ENCODE measurements around the gene MZT2B. TPM values are rescaled to one million over a fixed set of nuclear protein-coding genes. Genes with fewer than 3 reads are reported as not detected.
"Not testable (repeated sequence)": the region's sequence is repeated elsewhere in the genome, so short reads cannot be mapped to it uniquely, and the experiment has no call there.

Gene MZT2B, protein sequence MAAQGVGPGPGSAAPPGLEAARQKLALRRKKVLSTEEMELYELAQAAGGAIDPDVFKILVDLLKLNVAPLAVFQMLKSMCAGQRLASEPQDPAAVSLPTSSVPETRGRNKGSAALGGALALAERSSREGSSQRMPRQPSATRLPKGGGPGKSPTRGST
- polyA plus RNA-seq (ENCODE audit: insufficient read length in 10 of 10), result 100 to 1,000 TPM in 6 of 10 donors, 10 to 100 TPM in 4; 67.7 to 194 (median 110) TPM
- long read RNA-seq, donor 1, transcript MZT2B-206 (2 exons, 480 nt), result minor isoform, 12 of 175 reads
- long read RNA-seq, donor 1, transcript MZT2B-201 (3 exons, 933 nt), result major isoform, 145 of 175 reads
- long read RNA-seq, donor 1, transcript MZT2B-202 (4 exons, 769 nt), result minor isoform, 6 of 175 reads
- long read RNA-seq, donor 1, partial matches to known transcripts, result 7 of 175 reads
- long read RNA-seq, donor 1, other reads (novel, unspliced or antisense), result 0 of 175 reads
- long read RNA-seq, donor 2, transcript MZT2B-206 (2 exons, 480 nt), result minor isoform, 8 of 99 reads
- long read RNA-seq, donor 2, transcript MZT2B-201 (3 exons, 933 nt), result major isoform, 82 of 99 reads
- long read RNA-seq, donor 2, partial matches to known transcripts, result 0 of 99 reads
- long read RNA-seq, donor 2, other reads (novel, unspliced or antisense), result 0 of 99 reads
- long read RNA-seq, donor 3, partial matches to known transcripts, result 0 of 1 reads
- long read RNA-seq, donor 3, other reads (novel, unspliced or antisense), result 0 of 1 reads
- long read RNA-seq, donor 4, transcript MZT2B-201 (3 exons, 933 nt), result major isoform, 118 of 145 reads
- long read RNA-seq, donor 4, transcript MZT2B-204 (2 exons, 401 nt), result minor isoform, 7 of 145 reads
- long read RNA-seq, donor 4, transcript MZT2B-207 (2 exons, 583 nt), result minor isoform, 5 of 145 reads
- long read RNA-seq, donor 4, transcript MZT2B-206 (2 exons, 480 nt), result minor isoform, 7 of 145 reads
- long read RNA-seq, donor 4, partial matches to known transcripts, result 0 of 145 reads
- long read RNA-seq, donor 4, other reads (novel, unspliced or antisense), result 0 of 145 reads
- long read RNA-seq, donor 5, transcript MZT2B-205 (3 exons, 435 nt), result minor isoform, 8 of 225 reads
- long read RNA-seq, donor 5, transcript MZT2B-203 (3 exons, 455 nt), result minor isoform, 7 of 225 reads
- long read RNA-seq, donor 5, transcript MZT2B-201 (3 exons, 933 nt), result major isoform, 185 of 225 reads
- long read RNA-seq, donor 5, transcript MZT2B-206 (2 exons, 480 nt), result minor isoform, 17 of 225 reads
- long read RNA-seq, donor 5, partial matches to known transcripts, result 0 of 225 reads
- long read RNA-seq, donor 5, other reads (novel, unspliced or antisense), result 0 of 225 reads
- long read RNA-seq, donor 6, transcript MZT2B-201 (3 exons, 933 nt), result major isoform, 146 of 171 reads
- long read RNA-seq, donor 6, transcript MZT2B-206 (2 exons, 480 nt), result minor isoform, 11 of 171 reads
- long read RNA-seq, donor 6, transcript MZT2B-204 (2 exons, 401 nt), result minor isoform, 8 of 171 reads
- long read RNA-seq, donor 6, partial matches to known transcripts, result 0 of 171 reads
- long read RNA-seq, donor 6, other reads (novel, unspliced or antisense), result 0 of 171 reads
- long read RNA-seq, donor 7, transcript MZT2B-201 (3 exons, 933 nt), result major isoform, 82 of 103 reads
- long read RNA-seq, donor 7, partial matches to known transcripts, result 8 of 103 reads
- long read RNA-seq, donor 7, other reads (novel, unspliced or antisense), result 0 of 103 reads
- long read RNA-seq, donor 8, transcript MZT2B-201 (3 exons, 933 nt), result major isoform, 110 of 141 reads
- long read RNA-seq, donor 8, transcript MZT2B-206 (2 exons, 480 nt), result minor isoform, 11 of 141 reads
- long read RNA-seq, donor 8, transcript MZT2B-204 (2 exons, 401 nt), result minor isoform, 6 of 141 reads
- long read RNA-seq, donor 8, partial matches to known transcripts, result 10 of 141 reads
- long read RNA-seq, donor 8, other reads (novel, unspliced or antisense), result 0 of 141 reads
- long read RNA-seq, donor 9, transcript MZT2B-201 (3 exons, 933 nt), result major isoform, 16 of 25 reads
- long read RNA-seq, donor 9, transcript MZT2B-206 (2 exons, 480 nt), result minor isoform, 5 of 25 reads
- long read RNA-seq, donor 9, partial matches to known transcripts, result 0 of 25 reads
- long read RNA-seq, donor 9, other reads (novel, unspliced or antisense), result 0 of 25 reads

DNA sequence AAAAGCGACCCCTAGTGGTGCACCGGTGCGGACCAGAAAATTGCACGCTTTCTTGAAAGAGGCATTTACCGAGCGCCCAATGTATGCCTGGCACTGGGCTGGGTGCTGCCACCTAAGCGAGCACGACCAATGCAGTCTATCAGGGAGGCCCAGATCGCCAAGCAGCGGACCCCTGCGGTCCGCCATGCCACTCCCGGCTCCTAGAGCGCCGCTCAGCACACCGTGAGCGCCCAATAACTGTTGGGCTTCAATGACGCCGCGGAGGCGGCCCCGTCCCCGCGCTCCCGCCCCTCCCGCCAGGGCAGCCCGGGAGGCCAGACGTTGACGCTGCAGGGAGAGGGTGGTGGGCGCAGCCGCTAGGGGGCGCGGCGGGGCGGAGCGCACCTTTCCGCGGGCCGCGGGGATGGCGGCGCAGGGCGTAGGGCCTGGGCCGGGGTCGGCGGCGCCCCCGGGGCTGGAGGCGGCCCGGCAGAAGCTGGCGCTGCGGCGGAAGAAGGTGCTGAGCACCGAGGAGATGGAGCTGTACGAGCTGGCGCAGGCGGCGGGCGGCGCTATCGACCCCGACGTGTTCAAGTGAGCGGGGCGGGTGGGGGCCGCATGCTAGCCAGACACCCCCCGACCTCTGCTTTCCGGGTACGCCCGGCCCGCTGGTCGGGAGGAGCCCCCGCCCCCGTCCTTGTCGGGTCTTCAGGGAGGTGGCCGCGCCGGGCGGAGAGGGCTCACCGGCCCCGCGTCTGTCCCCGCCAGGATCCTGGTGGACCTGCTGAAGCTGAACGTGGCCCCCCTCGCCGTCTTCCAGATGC, at the start of gene MZT2B:
Gene MZT2B, plus strand, starts transcription at position 383 of the 803 bp plus-strand sequence. Its CDS starts 21 bp downstream, at position 404.
- DNase-seq, result peak; percentile 83 to 95 (median 90)

DNA sequence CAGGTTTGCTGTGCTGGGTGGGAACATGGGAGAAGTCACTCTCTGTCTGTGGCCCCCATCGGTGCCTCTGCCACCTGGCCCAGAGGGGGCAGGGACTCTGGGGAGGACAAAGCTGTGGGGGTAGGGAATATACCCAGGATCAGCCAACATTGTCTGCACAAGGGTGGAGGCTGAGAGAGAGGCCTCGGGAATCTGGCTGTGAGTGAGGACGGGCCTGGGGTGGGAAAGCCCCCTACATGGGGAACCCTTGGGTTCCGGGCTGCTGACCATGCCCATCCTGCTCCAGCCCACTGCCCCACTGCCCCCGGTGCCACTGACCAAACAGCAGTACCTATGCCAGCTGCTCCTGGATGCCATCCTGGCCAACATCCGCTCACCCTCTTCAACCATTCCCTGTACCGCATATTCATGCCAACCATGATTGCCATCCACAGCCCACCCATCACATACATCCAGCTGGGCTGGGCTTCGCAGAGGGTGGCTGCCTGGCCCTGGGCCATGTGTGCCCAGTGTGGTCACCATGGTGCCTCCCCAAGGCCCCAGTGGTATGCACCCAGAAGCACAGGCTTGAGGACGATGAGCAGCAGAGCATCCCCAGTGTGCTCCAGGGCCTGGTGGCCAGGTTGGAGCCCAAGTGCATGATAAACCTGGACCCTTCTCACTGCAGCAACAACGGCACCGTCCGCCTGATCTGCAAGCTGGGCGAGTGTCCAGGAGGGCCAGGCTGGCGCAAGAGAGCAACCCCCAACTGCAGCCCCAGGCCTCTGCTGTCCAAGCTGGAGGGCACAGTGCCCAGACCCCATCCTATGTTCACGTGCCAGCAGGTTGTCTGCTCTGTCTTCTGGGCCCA, 46.1 kb upstream of the MZT2B start:
- DNase-seq, result no peak

DNA sequence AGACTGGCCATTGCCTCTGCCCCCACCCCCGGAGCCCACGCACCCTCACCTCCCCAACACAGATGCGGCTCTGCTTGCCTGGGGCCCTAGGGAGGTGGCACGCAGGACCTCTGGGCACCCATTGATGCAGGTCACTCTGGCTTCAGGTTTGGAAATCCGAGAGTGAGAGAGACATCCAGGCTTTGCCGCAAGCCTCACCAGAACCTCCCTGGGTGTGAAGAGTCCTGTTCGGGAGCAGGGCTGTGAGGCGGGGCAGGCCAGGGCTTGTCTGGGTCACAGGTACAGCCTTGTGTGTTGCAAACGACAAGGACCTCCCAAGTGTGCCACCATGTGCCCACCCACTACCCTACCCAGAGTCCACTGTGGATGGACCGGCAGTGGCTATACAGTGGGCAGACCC, 45.5 kb upstream of the MZT2B start:
- DNase-seq, result not testable (repeated sequence)

DNA sequence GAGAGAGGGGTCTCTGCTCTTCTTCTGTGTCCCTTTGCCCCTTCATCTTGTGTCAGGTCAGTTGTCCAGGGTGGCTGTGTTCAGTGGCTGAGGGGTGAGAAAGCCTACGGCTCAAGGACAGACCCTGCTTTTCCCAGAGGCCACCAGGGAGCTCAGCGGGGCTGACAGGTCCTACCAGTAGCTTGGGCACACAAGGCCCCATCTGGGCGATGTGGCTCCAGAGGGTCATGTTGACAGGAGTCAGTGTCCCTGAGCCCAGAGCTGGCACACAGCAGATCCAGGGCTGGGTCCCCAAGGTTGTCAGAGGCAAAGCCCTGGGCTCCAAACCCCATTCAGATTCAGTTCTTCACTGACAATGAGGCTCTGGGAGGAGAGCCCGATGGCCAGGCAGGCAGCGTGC, 44.9 kb upstream of the MZT2B start:
- not testable (repeated sequence) for DNase-seq

DNA sequence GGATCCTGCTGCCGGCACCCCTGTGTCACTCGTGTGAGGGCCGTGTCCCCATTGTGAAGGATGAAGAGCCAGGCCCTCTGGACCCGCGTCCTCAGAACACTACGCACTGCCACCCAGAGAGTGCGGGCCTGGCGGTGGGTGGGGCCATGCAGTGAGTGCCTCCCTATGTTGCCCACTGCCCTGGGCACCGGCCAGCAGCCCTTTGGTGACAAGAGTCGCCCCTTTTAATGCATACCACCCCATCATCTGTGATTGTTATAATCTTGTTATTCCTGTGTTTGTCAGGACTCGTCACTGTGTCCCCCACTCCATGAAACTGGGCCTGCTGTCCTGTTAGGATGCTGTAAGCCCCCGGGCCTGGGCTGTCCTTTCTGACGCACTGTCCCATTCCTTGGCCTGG, 43.7 kb upstream of the MZT2B start:
- DNase-seq, result not testable (repeated sequence)

DNA sequence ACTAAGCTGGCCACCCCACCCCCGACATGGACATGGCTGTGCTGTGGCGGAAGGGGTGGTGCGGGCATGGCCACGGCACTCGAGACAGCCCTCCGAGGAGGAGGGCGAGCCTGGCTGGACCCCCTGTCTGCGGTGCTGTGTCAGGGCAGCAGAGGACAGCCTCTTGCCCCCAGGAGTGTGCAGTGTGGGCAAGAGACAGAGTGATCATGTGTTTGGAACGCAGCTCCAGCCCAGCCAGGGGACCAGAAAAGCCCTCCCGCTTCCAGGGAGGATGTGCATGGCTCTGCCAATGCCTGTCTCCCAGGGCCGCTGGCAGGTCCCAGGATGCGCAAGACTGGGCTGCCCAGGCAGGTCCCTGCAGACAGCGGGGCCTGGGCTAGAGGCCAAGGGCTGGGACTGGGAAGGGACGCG, 43.2 kb upstream of the MZT2B start:
- DNase-seq, result not testable (repeated sequence)

DNA sequence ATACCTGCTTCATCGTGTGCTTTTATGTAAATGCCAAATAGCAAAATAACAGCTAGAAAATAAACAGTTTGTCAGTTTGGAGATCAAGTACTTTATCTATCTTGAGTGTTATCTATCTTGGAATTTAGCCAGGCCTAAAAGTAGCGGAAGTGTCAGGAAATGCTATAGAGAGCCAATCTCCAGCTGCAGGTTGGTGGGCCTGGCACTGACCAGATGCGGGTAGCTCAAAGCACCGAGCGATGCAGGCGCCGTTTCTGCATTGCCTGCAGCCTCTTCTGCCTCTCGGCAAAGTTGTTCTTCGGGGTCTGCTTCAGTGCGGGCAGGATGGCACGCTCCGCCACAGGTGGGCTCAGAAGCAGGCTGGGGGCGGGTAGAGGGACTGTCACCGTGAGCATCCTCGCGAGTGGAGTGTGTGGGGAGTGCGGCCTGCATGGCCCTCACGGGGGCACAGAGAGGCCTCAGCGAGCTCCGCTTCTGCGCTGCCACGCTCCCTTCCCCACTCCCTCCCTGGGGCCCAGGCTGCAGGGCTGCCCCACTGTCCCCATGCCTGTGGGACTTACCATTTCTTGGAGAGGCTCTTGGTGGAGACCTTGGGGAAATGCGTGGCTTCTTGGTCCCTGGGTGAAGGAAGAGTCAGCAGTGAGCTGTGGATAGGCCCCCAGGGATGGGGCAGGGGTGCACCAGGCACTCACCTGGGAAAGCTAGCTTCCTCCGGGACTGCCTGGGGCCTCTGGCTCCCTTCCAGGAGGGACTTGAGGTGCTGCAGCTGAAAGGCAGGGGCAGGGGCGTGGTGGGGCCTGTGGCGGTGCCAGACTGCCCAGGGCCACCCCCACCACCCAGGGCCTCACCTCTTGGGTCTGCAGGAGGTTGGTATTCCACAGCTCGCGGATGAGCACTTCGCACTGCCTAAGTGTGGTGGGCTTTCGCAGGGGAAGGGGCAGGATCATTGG, 42.5 kb upstream of the MZT2B start:
- DNase-seq, result not testable (repeated sequence)

DNA sequence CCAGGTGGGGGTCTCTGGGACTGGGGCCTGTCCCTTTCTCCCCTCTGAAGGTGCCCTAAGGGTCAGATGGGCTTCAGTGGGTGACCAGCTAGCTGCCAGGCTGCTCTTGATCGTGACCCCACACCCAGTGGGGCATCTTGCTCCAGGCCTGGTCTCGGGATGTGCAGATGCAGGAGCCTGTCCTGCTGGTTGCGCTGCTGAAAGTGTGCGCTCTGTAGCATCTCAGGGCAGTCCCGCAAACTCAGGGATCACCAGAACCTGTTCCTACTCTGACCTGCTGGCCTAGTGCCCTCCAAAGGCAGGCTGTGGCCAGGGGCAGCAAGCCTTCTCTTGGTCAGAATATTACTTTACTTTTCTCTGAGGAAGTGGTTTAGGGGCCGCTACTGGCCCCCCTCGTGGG, 41.5 kb upstream of the MZT2B start:
- not testable (repeated sequence) for DNase-seq

DNA sequence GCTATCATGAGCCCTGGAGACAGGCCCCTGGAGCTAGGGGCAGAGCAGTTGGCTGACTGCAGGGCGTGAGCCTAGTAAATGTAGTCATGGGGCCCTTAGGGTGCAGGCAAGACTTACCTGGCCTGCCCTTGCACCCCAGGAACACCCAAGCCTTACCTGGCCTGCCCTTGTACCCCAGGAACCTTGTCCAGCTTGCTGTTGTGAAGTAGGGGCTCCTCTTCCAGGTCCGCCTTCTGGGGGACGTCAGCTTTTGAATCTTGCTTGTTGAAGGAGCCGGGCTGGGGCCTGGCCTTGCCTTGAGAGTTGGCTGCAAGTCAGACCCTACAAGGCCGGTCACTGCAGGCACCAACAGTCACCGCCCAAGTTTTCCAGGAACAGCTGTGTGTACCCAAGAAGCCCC, 41.1 kb upstream of the MZT2B start:
- DNase-seq, result not testable (repeated sequence)

DNA sequence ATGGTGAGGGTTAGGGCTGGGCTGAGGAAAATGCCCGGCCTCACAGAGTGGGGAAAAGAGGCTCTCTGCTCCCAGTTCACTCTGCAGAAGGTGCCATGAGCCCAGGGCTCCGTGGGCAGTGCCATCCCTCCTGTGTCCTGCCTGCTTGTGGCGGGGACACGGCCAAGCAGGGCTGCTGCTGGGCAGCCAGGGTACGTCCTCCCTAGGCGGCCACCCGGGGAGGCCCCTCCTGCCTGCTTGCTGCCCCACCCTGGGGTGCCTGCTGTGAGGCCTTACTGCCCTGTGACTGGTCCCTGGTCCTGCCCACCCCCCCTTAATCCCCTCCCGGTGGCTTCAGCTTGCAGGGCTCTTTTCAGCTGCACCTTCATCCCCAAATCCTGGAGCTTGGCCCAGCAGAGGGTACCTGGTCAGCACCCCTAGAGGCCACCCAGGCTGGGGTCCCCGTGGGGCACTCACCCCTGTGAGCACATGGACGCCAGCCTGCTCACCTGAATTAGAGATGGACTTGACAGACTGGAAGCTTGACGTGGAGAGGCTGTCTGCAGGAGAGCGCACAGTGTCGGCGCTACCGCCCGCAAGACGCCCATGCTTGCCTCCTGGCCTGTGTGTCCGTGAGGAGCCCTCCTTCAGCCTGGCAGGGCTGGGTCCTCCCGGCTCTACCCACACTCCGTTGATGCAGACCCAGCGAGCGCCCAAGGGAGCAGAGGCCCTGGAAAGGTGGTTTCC, 40.3 kb upstream of the MZT2B start:
- not testable (repeated sequence) for DNase-seq

DNA sequence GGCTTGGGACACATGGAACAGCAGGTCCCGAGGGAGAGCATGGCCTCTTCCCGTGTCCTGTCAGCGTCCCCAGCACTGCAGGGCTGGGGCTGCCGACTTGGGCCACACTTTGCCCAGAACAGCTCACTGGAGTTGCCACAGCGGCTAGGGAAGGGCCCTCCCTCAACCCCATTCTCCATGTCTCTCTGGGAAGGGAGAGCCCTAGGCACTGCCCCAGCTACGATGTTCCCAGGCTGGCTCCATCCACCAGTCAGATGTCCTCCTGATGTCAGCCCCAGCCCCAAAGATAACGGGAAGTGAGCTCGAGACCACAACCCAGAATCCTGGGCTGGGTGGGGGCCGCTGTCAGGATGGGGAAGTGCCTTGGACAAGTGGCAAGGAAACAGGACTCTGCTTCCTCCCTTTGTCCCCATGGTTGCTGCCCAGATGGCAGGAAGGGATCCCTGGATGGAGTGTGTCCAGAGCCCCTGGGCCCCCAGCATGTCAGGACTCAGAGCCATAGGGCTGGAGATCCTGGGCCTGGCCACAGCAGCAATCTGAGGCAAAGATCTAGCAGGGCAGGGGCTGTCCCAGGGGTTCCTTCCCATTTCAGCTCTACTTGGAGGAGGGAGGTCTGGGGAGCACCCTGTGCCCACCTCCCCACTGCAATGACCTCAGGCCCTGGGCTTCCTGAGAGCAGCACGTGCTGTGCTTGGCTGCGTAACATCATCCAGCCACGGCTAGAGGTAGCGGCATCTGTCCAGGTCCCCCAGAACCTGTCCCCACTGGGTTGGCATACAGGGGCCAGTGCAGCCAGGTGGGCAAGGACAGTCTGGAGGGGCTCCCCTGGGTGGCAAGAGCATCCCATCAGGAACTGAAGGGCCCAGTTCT, 39.4 kb upstream of the MZT2B start:
- not testable (repeated sequence) for DNase-seq

DNA sequence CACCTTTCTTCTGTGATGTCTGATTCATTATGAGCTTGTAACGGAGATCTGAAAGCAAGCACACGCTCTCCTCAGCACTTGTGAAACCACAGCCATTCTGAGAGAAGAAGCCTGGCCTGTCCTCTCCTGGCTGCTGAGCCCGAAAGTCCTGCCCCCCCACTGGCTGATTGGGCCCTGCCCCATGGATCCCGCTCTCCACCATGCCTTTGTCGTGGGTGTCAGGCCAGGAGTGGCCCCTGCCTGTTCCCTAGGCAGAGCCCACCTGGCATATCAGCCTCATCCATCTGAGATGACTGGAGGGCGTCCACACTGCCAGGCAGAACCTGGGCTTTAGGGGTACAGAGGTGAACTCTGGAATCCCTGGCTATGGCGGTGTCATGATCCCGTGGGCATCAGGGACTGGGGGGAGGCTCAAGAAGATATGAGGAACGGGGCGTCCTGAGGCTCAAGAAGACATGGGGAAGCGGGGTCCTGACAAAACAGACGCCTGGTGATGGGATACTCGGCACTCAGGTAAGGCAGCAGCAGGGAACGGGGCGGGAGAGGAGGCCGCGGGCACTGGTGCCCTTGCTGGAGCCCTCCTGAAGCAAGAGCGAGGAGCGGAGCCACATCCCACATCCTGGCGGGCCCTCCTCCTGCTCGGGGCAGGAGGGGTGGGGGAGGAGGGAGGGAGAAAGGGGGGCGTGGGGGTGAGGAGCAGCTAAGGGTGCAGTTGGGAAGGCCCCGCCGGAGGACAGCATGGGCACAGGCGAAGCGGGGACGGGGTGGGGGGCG, 38.6 kb upstream of the MZT2B start:
- DNase-seq, result not testable (repeated sequence)

DNA sequence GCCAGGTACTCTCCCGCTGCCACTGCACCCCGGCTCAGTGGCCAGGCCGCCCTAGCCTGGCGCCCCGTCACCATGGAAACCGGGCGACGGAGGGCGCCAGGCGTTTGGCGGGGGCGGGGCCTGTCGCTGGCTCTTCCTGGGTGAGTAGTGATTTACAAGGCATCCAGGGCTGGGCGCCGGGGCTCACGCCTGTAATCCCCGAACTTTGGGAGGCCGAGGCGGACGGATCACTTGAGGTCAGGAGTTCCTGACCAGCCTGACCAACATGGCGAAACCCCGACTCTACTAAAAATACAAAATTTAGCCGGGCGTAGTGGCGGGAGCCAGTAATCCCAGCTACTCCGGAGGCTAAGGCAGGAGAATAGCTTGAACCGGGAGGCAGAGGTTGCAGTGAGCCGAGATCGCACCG, 37.1 kb upstream of the MZT2B start, which contains the start of gene CCDC74B:
Gene CCDC74B, minus strand, starts transcription at position 107 of the 409 bp plus-strand sequence. CDS start 116 bp downstream, outside the sequence.
- peak; percentile 16 to 35 (median 16) for DNase-seq

DNA sequence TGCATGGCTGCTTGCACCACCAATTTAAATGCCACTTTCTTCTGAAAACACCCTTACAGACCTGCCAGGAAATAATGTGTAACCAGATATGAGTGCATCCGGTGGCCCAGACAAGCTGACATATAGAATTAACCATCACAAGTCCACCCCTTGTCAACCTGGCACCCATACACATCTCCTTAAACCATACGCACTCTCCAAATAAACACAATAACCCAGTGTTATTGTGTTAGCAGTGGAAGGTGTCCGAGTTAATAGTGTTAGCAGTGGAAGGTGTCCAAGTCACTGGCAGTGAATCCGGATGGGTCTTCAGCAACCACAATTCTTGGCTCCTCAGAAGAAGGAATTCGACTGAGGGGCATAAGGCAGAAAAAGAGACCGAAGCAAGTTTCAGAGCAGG, 33.5 kb upstream of the MZT2B start:
- not testable (repeated sequence) for DNase-seq
